K562 (cell line): Measurements from ENCODE around the gene FOXA3. TPM values are rescaled to one million over a fixed set of nuclear protein-coding genes. Genes with fewer than 3 reads are reported as not detected.

Source experiments
- DNMT1 ChIP-seq: fragments of 450-650 bp; IDR thresholded peaks from 2 replicates; pipeline ENCODE4 v1.6.1; 2016; ENCODE audit warnings: antibody characterized with exemption, mild to moderate bottlenecking
- ELF4 ChIP-seq: fragments of 450-650 bp; formaldehyde crosslinking; IDR thresholded peaks from 2 replicates; pipeline ENCODE4 v1.4.0; 2022; ENCODE audit warnings: missing genetic modification characterization
- GABPA ChIP-seq: fragments of 200-800 bp; sonication (Bioruptor generic); conservative IDR thresholded peaks from 2 replicates; pipeline ENCODE4 v1.6.1; 2016; ENCODE audit warnings: low read depth, missing genetic modification characterization, missing compliant biosample characterization
- MITF ChIP-seq: IDR thresholded peaks from 2 replicates; pipeline ENCODE4 v1.6.1; 2014; ENCODE audit warnings: antibody characterized with exemption
- MLLT1 ChIP-seq, 2 experiments: fragments of 450-650 bp; IDR thresholded peaks; 2 replicates each; pipeline ENCODE4 v1.6.1; 2016
- NKRF ChIP-seq: fragments of 450-650 bp; IDR thresholded peaks from 2 replicates; pipeline ENCODE4 v1.6.1; 2016; ENCODE audit warnings: borderline replicate concordance
- NR2C1 ChIP-seq, 2 experiments: fragments of 450-650 bp; IDR thresholded peaks; 2 replicates each; pipeline ENCODE4 v1.6.1; 2017; ENCODE audit warnings: mild to moderate bottlenecking in 2 of 2, antibody characterized with exemption in 1 of 2, inconsistent platforms in 1 of 2, missing compliant biosample characterization in 1 of 2, missing genetic modification characterization in 1 of 2
- NR2C2 ChIP-seq, 2 experiments: fragments of 200-800 bp in 1 of 2; sonication (Bioruptor generic) in 1 of 2; sonication (generic) in 1 of 2; formaldehyde crosslinking in 1 of 2; IDR thresholded peaks; 2 replicates each; pipeline versions ENCODE4 v1.6.1 to v1.8.0; 2016 to 2022; ENCODE audit warnings: mild to moderate bottlenecking in 1 of 2, missing compliant biosample characterization in 1 of 2, missing genetic modification characterization in 1 of 2, missing genetic modification reagents in 1 of 2
- PCBP1 ChIP-seq: fragments of 200-400 bp; formaldehyde crosslinking; IDR thresholded peaks from 2 replicates; pipeline ENCODE4 v1.6.1; 2018; ENCODE audit warnings: mild to moderate bottlenecking, low read depth, low read length; ENCODE audit not compliant: poor library complexity, severe bottlenecking
- SNIP1 ChIP-seq: fragments of 450-650 bp; IDR thresholded peaks from 2 replicates; pipeline ENCODE4 v1.7.1; 2017; ENCODE audit warnings: low read depth, mild to moderate bottlenecking
- SNRNP70 ChIP-seq: fragments of 200-400 bp; formaldehyde crosslinking; optimal IDR thresholded peaks from 2 replicates; pipeline ENCODE3; 2017; ENCODE audit warnings: low read depth, low read length
- U2AF1 ChIP-seq: fragments of 200-400 bp; formaldehyde crosslinking; optimal IDR thresholded peaks from 2 replicates; pipeline ENCODE3; 2017; ENCODE audit warnings: mild to moderate bottlenecking, low read depth, low read length, moderate library complexity
- ZBTB8A ChIP-seq: fragments of 450-650 bp; IDR thresholded peaks from 2 replicates; pipeline ENCODE4 v1.6.1; 2018; ENCODE audit warnings: mild to moderate bottlenecking, moderate library complexity; ENCODE audit not compliant: partially characterized antibody
- ZNF133 ChIP-seq: fragments of 250-450 bp; sonication (Bioruptor Pico); IDR thresholded peaks from 2 replicates; pipeline ENCODE4 v1.4.0; 2020; ENCODE audit warnings: mild to moderate bottlenecking
- ZNF740 ChIP-seq, 3 experiments: fragments of 200-800 bp in 1 of 3; sonication (Bioruptor generic) in 1 of 3; sonication (generic) in 1 of 3; formaldehyde crosslinking in 1 of 3; IDR thresholded peaks; 2 replicates each; pipeline versions ENCODE4 v1.6.1 to v1.8.0; 2016 to 2022; ENCODE audit warnings: mild to moderate bottlenecking in 2 of 3, missing compliant biosample characterization in 2 of 3, missing genetic modification characterization in 2 of 3, missing genetic modification reagents in 1 of 3
- polyA plus RNA-seq, 8 experiments: library from polyadenylated mRNA; depleted of rRNA in 4 of 8; stranded (reverse) in 5 of 8; unstranded in 3 of 8; fragments of >200 nt; fragmentation: Nextera tagmentation in 2 of 8; fragmentation: Illumina TruSeq in 1 of 8; extraction: Ambion mirVana in 2 of 8; extraction: Trizol in 1 of 8; gene quantifications; 2 replicates each; pipeline versions ENCODE4 v1.2.1 to v1.2.3, GENCODE V29; 2011 to 2014; ENCODE audit warnings: inconsistent platforms in 1 of 8, missing spikeins in 1 of 8
- total RNA-seq, 7 experiments: library from RNA; depleted of rRNA in 6 of 7; stranded (reverse); fragments of >200 nt in 6 of 7; fragmentation: Illumina TruSeq in 2 of 7; extraction: Trizol in 2 of 7; gene quantifications; 2 replicates each; pipeline versions ENCODE4 v1.2.1 to v1.2.3, GENCODE V29; 2011 to 2021; ENCODE audit warnings: low replicate concordance in 1 of 7
- TF ChIP-seq, protein P1 (sequence below): fragments of 450-650 bp; IDR thresholded peaks from 2 replicates; pipeline ENCODE4 v1.6.1; 2014; ENCODE audit warnings: low read depth, mild to moderate bottlenecking, moderate library complexity, borderline replicate concordance
- TF ChIP-seq, protein P2 (sequence below): fragments of 250-450 bp; sonication (Bioruptor Pico); IDR thresholded peaks from 2 replicates; pipeline ENCODE4 v1.8.0; 2021; ENCODE audit warnings: mild to moderate bottlenecking, moderate library complexity

FOXA3 gene
- total and polyA plus RNA-seq, 9 of the 15 experiments (the other 6 are each of a cell fraction or from before 2014, with no cell fraction given) = 1.3 to 15.5 (median 4.7) TPM

GRCh38 chr19:45863335-45863839 lies 739 bp upstream of the FOXA3 start (continued):
- TF ChIP-seq MITF = 0 out of 2 replicates have a peak, but pooled peaks have one; percentile 17
- 0 out of 2 replicates have a peak, but pooled peaks have one; percentile 84 for TF ChIP-seq DNMT1
- TF ChIP-seq NR2C1 (IDR thresholded peaks at IDR 0.05) = peak; percentile 45; the same call in 1 of the 2 replicates
- no peak for TF ChIP-seq NR2C1 (tag; IDR thresholded peaks at IDR 0.05)
- TF ChIP-seq GABPA (tag) = peak; percentile 90
- TF ChIP-seq, protein P1, sequence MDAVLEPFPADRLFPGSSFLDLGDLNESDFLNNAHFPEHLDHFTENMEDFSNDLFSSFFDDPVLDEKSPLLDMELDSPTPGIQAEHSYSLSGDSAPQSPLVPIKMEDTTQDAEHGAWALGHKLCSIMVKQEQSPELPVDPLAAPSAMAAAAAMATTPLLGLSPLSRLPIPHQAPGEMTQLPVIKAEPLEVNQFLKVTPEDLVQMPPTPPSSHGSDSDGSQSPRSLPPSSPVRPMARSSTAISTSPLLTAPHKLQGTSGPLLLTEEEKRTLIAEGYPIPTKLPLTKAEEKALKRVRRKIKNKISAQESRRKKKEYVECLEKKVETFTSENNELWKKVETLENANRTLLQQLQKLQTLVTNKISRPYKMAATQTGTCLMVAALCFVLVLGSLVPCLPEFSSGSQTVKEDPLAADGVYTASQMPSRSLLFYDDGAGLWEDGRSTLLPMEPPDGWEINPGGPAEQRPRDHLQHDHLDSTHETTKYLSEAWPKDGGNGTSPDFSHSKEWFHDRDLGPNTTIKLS = 0 out of 2 replicates have a peak, but pooled peaks have one; percentile 32
- TF ChIP-seq MLLT1 (IDR thresholded peaks at IDR 0.05) = peak; percentile 70 to 73; a peak in 1 of 4 replicates
- TF ChIP-seq ELF4 (CRISPR knock-in tag) = no peak
- TF ChIP-seq NKRF = peak; percentile 52; the same call in 1 of the 2 replicates
- TF ChIP-seq PCBP1 = no peak
- TF ChIP-seq ZNF740 (CRISPR knock-in tag; IDR thresholded peaks at IDR 0.05) = no peak
- TF ChIP-seq ZNF740 (tag; IDR thresholded peaks at IDR 0.05) = no peak
- no peak for TF ChIP-seq SNRNP70
- no peak for TF ChIP-seq ZBTB8A
- TF ChIP-seq SNIP1 = no peak
- TF ChIP-seq U2AF1 = no peak
- no peak for TF ChIP-seq NR2C2 (CRISPR knock-in tag; IDR thresholded peaks at IDR 0.05)
- TF ChIP-seq NR2C2 (tag; IDR thresholded peaks at IDR 0.05) = peak; percentile 63
- TF ChIP-seq ZNF133 (CRISPR knock-in tag) = no peak
- TF ChIP-seq, protein P2, sequence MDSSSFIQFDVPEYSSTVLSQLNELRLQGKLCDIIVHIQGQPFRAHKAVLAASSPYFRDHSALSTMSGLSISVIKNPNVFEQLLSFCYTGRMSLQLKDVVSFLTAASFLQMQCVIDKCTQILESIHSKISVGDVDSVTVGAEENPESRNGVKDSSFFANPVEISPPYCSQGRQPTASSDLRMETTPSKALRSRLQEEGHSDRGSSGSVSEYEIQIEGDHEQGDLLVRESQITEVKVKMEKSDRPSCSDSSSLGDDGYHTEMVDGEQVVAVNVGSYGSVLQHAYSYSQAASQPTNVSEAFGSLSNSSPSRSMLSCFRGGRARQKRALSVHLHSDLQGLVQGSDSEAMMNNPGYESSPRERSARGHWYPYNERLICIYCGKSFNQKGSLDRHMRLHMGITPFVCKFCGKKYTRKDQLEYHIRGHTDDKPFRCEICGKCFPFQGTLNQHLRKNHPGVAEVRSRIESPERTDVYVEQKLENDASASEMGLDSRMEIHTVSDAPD = no peak
